A673 (cell line): ENCODE measurements around the gene OR6C76.

Source experiments
- CTCF ChIP-seq: fragments of 300-800, 200-600 bp; sonication (generic); conservative IDR thresholded peaks from 2 replicates; pipeline ENCODE4 v1.5.1; 2017; ENCODE audit warnings: low read depth, mild to moderate bottlenecking, antibody characterized with exemption, low read length, moderate library complexity, mixed read lengths
- EZH2 ChIP-seq: fragments of 200-600 bp; sonication (generic); IDR thresholded peaks from 2 replicates; pipeline ENCODE4 v1.6.1; 2017; ENCODE audit warnings: borderline replicate concordance, low read depth, mild to moderate bottlenecking, mixed read lengths, antibody characterized with exemption, low read length; ENCODE audit not compliant: poor library complexity, severe bottlenecking

GRCh38 chr12:55407866-55408265 lies 18.2 kb upstream of the OR6C76 start:
- TF ChIP-seq CTCF (no peak), EZH2 (no peak)
